Activated T-helper 17 cell treated with anti-CD3 and anti-CD28 coated beads, Interleukin-2, amount 50 U/mL, for 72 hours (primary cell): ENCODE results near the gene GNB1. TPM values are rescaled to one million over a fixed set of nuclear protein-coding genes. Genes with fewer than 3 reads are reported as not detected.

Experiments
- ATAC-seq: fragments of 150-1000 bp; cut with Tn5 transposase; replicated peaks from 2 replicates; pipeline ENCODE4 v1.10.0; 2021; ENCODE audit warnings: mild to moderate bottlenecking, moderate library complexity
- H3K27ac Mint-ChIP-seq: one replicate; pipeline ENCODE4 v1.8.0; 2022; ENCODE audit warnings: mixed read lengths
- H3K27me3 Mint-ChIP-seq: one replicate; pipeline ENCODE4 v1.8.0; 2022; ENCODE audit warnings: mixed read lengths
- H3K36me3 Mint-ChIP-seq: one replicate; pipeline ENCODE4 v1.8.0; 2022; ENCODE audit warnings: low read depth, mild to moderate bottlenecking, mixed read lengths
- H3K4me1 Mint-ChIP-seq: one replicate; pipeline ENCODE4 v1.8.0; 2022; ENCODE audit warnings: mixed read lengths
- H3K4me3 Mint-ChIP-seq: one replicate; pipeline ENCODE4 v1.8.0; 2022; ENCODE audit warnings: mild to moderate bottlenecking, mixed read lengths
- H3K9me3 Mint-ChIP-seq: one replicate; pipeline ENCODE4 v1.8.0; 2022; ENCODE audit warnings: mixed read lengths
- total RNA-seq, 2 donors: library from RNA; stranded (reverse); gene quantifications; one replicate each; pipeline ENCODE4 v1.2.3, GENCODE V29; 2022

The GNB1 gene
- total RNA-seq, 2 donors from 2014 or later, result 266 to 410 TPM

- peaks cover 61% of the 10 kb centered on the region for H3K36me3 Mint-ChIP-seq
- H3K4me3 Mint-ChIP-seq, result no peak overlapping the region
- H3K27ac Mint-ChIP-seq, result peak overlapping the region; percentile 26
- H3K27me3 Mint-ChIP-seq, result no peaks in the 10 kb centered on the region
- ATAC-seq, result no peak
- H3K4me1 Mint-ChIP-seq, result peaks cover 18% of the 10 kb centered on the region
- H3K9me3 Mint-ChIP-seq, result no peaks in the 10 kb centered on the region
Observed at GRCh38 chr1:1852619-1853414, 38.1 kb downstream of the GNB1 start.

- H3K4me1 Mint-ChIP-seq, result peaks cover 26% of the 10 kb centered on the region
- no peaks in the 10 kb centered on the region for H3K9me3 Mint-ChIP-seq
- H3K27ac Mint-ChIP-seq, result no peak overlapping the region
- peaks cover 74% of the 10 kb centered on the region for H3K36me3 Mint-ChIP-seq
- H3K4me3 Mint-ChIP-seq, result no peak overlapping the region
- no peak for ATAC-seq
- H3K27me3 Mint-ChIP-seq, result no peaks in the 10 kb centered on the region
Observed at GRCh38 chr1:1847890-1848289, 43.0 kb downstream of the GNB1 start.

GRCh38 chr1:1847061-1847850 lies 43.6 kb downstream of the GNB1 start:
- Mint-ChIP-seq H3K36me3 (peaks cover 70% of the 10 kb centered on the region), H3K4me1 (peaks cover 26% of the 10 kb centered on the region), H3K27me3 (no peaks in the 10 kb centered on the region), H3K4me3 (no peak overlapping the region), H3K9me3 (no peaks in the 10 kb centered on the region), H3K27ac (peak overlapping the region; percentile 10)
- ATAC-seq, result no peak

GRCh38 chr1:1846386-1846918 lies 44.4 kb downstream of the GNB1 start:
- Mint-ChIP-seq H3K36me3 (peaks cover 71% of the 10 kb centered on the region), H3K9me3 (no peaks in the 10 kb centered on the region), H3K4me1 (peaks cover 30% of the 10 kb centered on the region), H3K27me3 (no peaks in the 10 kb centered on the region), H3K4me3 (no peak overlapping the region), H3K27ac (peak overlapping the region; percentile 75)
- no peak for ATAC-seq

- H3K9me3 Mint-ChIP-seq, result no peaks in the 10 kb centered on the region
- no peak for ATAC-seq
- no peaks in the 10 kb centered on the region for H3K27me3 Mint-ChIP-seq
- no peak overlapping the region for H3K27ac Mint-ChIP-seq
- H3K4me1 Mint-ChIP-seq, result peaks cover 30% of the 10 kb centered on the region
- H3K4me3 Mint-ChIP-seq, result peak overlapping the region; percentile 62
- peaks cover 71% of the 10 kb centered on the region for H3K36me3 Mint-ChIP-seq
Observed at GRCh38 chr1:1842360-1843146, 48.3 kb downstream of the GNB1 start.

- Mint-ChIP-seq H3K4me1 (peaks cover 28% of the 10 kb centered on the region), H3K9me3 (no peaks in the 10 kb centered on the region), H3K27me3 (no peaks in the 10 kb centered on the region), H3K4me3 (peak overlapping the region; percentile 62), H3K36me3 (peaks cover 72% of the 10 kb centered on the region), H3K27ac (peak overlapping the region; percentile 80)
- peak; percentile 45 for ATAC-seq
Observed at GRCh38 chr1:1841575-1841995, 49.3 kb downstream of the GNB1 start.

- ATAC-seq, result no peak
- H3K27ac Mint-ChIP-seq, result peak overlapping the region; percentile 62
- H3K4me3 Mint-ChIP-seq, result no peak overlapping the region
- H3K4me1 Mint-ChIP-seq, result peaks cover 17% of the 10 kb centered on the region
- H3K27me3 Mint-ChIP-seq, result no peaks in the 10 kb centered on the region
- H3K9me3 Mint-ChIP-seq, result no peaks in the 10 kb centered on the region
- H3K36me3 Mint-ChIP-seq, result peaks cover 75% of the 10 kb centered on the region
Observed at GRCh38 chr1:1839311-1839965, 51.4 kb downstream of the GNB1 start.

GRCh38 chr1:1836119-1836518 lies 54.8 kb downstream of the GNB1 start:
- Mint-ChIP-seq H3K27ac (no peak overlapping the region), H3K36me3 (peaks cover 86% of the 10 kb centered on the region), H3K4me3 (no peak overlapping the region), H3K27me3 (no peaks in the 10 kb centered on the region), H3K9me3 (no peaks in the 10 kb centered on the region), H3K4me1 (peaks cover 29% of the 10 kb centered on the region)
- no peak for ATAC-seq

GRCh38 chr1:1835546-1835945 lies 55.3 kb downstream of the GNB1 start:
- Mint-ChIP-seq H3K27me3 (no peaks in the 10 kb centered on the region), H3K4me3 (no peak overlapping the region), H3K9me3 (no peaks in the 10 kb centered on the region), H3K36me3 (peaks cover 89% of the 10 kb centered on the region), H3K27ac (no peak overlapping the region), H3K4me1 (peaks cover 29% of the 10 kb centered on the region)
- ATAC-seq, result no peak

- no peak for ATAC-seq
- Mint-ChIP-seq H3K4me1 (peaks cover 33% of the 10 kb centered on the region), H3K9me3 (no peaks in the 10 kb centered on the region), H3K36me3 (peaks cover 92% of the 10 kb centered on the region), H3K4me3 (no peak overlapping the region), H3K27me3 (no peaks in the 10 kb centered on the region), H3K27ac (peak overlapping the region; percentile 53)
Observed at GRCh38 chr1:1833916-1834325, 57.0 kb downstream of the GNB1 start.

- no peak for ATAC-seq
- Mint-ChIP-seq H3K4me1 (peaks cover 36% of the 10 kb centered on the region), H3K27me3 (no peaks in the 10 kb centered on the region), H3K36me3 (peaks cover 91% of the 10 kb centered on the region), H3K4me3 (no peak overlapping the region), H3K27ac (peak overlapping the region; percentile 53), H3K9me3 (no peaks in the 10 kb centered on the region)
Observed at GRCh38 chr1:1833456-1833855, 57.4 kb downstream of the GNB1 start.

GRCh38 chr1:1832820-1833219 lies 58.1 kb downstream of the GNB1 start:
- peaks cover 91% of the 10 kb centered on the region for H3K36me3 Mint-ChIP-seq
- H3K4me1 Mint-ChIP-seq, result peaks cover 38% of the 10 kb centered on the region
- H3K27ac Mint-ChIP-seq, result peak overlapping the region; percentile 53
- no peak overlapping the region for H3K4me3 Mint-ChIP-seq
- no peaks in the 10 kb centered on the region for H3K27me3 Mint-ChIP-seq
- peak; percentile 78 for ATAC-seq
- no peaks in the 10 kb centered on the region for H3K9me3 Mint-ChIP-seq

GRCh38 chr1:1832166-1832565 lies 58.7 kb downstream of the GNB1 start:
- ATAC-seq, result no peak
- Mint-ChIP-seq H3K27me3 (no peaks in the 10 kb centered on the region), H3K27ac (peak overlapping the region; percentile 53), H3K4me3 (no peak overlapping the region), H3K4me1 (peaks cover 38% of the 10 kb centered on the region), H3K36me3 (peaks cover 91% of the 10 kb centered on the region), H3K9me3 (no peaks in the 10 kb centered on the region)
